HCT116 (cell line): ENCODE results near the gene DNAH9. TPM values are rescaled to one million over a fixed set of nuclear protein-coding genes. Genes with fewer than 3 reads are reported as not detected.

ENCODE experiments used
- ATAC-seq: fragments of 200-7000 bp; cut with Tn5 transposase; 2 replicates; pipeline ENCODE4 v1.9.1; 2020; ENCODE audit warnings: mild to moderate bottlenecking, moderate library complexity
- BruUV-seq: library from RNA; stranded (reverse); fragments of 400-500 nt; replicated peaks from 2 replicates; lab custom pipeline; 2021; lab: Mats Ljungman, UMichigan
- CTCF ChIA-PET: fragments of 300-600 bp; sonication (Branson Sonifier 250); formaldehyde crosslinking; loops from one replicate; lab custom pipeline; 2021; ENCODE audit warnings: antibody characterized with exemption; lab: Charles Lee
- POLR2A ChIA-PET: fragments of 300-600, 350-600 bp; sonication (Branson Sonifier 250); formaldehyde crosslinking; loops from one replicate; lab custom pipeline; 2021; ENCODE audit warnings: antibody characterized with exemption; lab: Charles Lee
- RAD21 ChIA-PET, 2 experiments: fragments of 300-600 bp; sonication (Branson Sonifier 250); formaldehyde crosslinking; loops; one replicate each; lab custom pipeline; 2023; ENCODE audit warnings: low total read pairs in 2 of 2; ENCODE audit not compliant: uncharacterized antibody in 2 of 2, unreplicated experiment in 2 of 2, low non-redundant PET in 1 of 2; lab: Charles Lee
- DNase-seq: peaks from one replicate; pipeline ENCODE4 v3.0.0-alpha.2; 2010; ENCODE audit warnings: low read depth, low spot score
- H2AFZ ChIP-seq: fragments of 200-600 bp; shearing (Covaris generic), sonication (generic); 2 replicates; pipeline ENCODE4 v1.6.1; 2017; ENCODE audit warnings: low read depth, mixed run types, mixed read lengths, antibody characterized with exemption, low read length; ENCODE audit not compliant: poor library complexity, severe bottlenecking
- H3K27ac ChIP-seq: 2 replicates; pipeline ENCODE4 v1.5.1; 2012; ENCODE audit warnings: low read depth, low read length
- H3K27me3 ChIP-seq: fragments of 200-600 bp; sonication (generic); 2 replicates; pipeline ENCODE4 v1.6.1; 2016; ENCODE audit warnings: mixed run types, low read length, mixed read lengths; ENCODE audit not compliant: insufficient read depth
- H3K36me3 ChIP-seq, 2 experiments: fragments of 200-500 bp in 1 of 2; fragments of 200-600 bp in 1 of 2; sonication (Bioruptor generic) in 1 of 2; sonication (generic) in 1 of 2; 2 replicates each; pipeline versions ENCODE4 v1.5.1 to v1.6.1; 2014 to 2016; ENCODE audit warnings: low read length in 2 of 2, inconsistent platforms in 1 of 2, mixed read lengths in 1 of 2, mixed run types in 1 of 2; ENCODE audit not compliant: insufficient read depth in 2 of 2, control insufficient read depth in 1 of 2
- H3K4me1 ChIP-seq, 2 experiments: fragments of 200-600 bp in 1 of 2; sonication (generic) in 1 of 2; 2 replicates each; pipeline versions ENCODE4 v1.5.1 to v1.6.1; 2012 to 2017; ENCODE audit warnings: low read length in 2 of 2, inconsistent platforms in 1 of 2, mild to moderate bottlenecking in 1 of 2, mixed read lengths in 1 of 2, mixed run types in 1 of 2, moderate library complexity in 1 of 2; ENCODE audit not compliant: insufficient read depth in 2 of 2, control insufficient read depth in 1 of 2
- H3K4me2 ChIP-seq: fragments of 200-600 bp; sonication (generic); 2 replicates; pipeline ENCODE4 v1.6.1; 2017; ENCODE audit warnings: mixed run types, low read length, mixed read lengths
- H3K4me3 ChIP-seq, 2 experiments: fragments of 200-600 bp in 1 of 2; sonication (generic) in 1 of 2; replicated peaks in 1 of 2; 2 replicates each; pipeline ENCODE4 v1.5.1; 2011 to 2016; ENCODE audit warnings: low read length in 2 of 2, control low read depth in 1 of 2, low read depth in 1 of 2, mild to moderate bottlenecking in 1 of 2, mixed read lengths in 1 of 2, mixed run types in 1 of 2
- H3K79me2 ChIP-seq: fragments of 200-600 bp; sonication (generic); 2 replicates; pipeline ENCODE4 v1.6.1; 2017; ENCODE audit warnings: mild to moderate bottlenecking, mixed run types, low read length, moderate library complexity, mixed read lengths; ENCODE audit not compliant: insufficient read depth
- H3K9ac ChIP-seq: fragments of 200-600 bp; sonication (generic); 2 replicates; pipeline ENCODE4 v1.6.1; 2016; ENCODE audit warnings: low read length, mixed read lengths
- H3K9me2 ChIP-seq: fragments of 200-600 bp; sonication (generic), shearing (Covaris generic); 2 replicates; pipeline ENCODE4 v1.6.1; 2017; ENCODE audit warnings: mixed run types, mild to moderate bottlenecking, moderate library complexity; ENCODE audit not compliant: insufficient read depth
- H3K9me3 ChIP-seq, 2 experiments: fragments of 200-500 bp in 1 of 2; fragments of 200-600 bp in 1 of 2; sonication (Bioruptor generic) in 1 of 2; sonication (generic) in 1 of 2; 2 replicates each; pipeline ENCODE4 v1.6.1; 2014 to 2017; ENCODE audit warnings: low read length in 2 of 2, mixed read lengths in 2 of 2, inconsistent platforms in 1 of 2, low read depth in 1 of 2, mild to moderate bottlenecking in 1 of 2, mixed run types in 1 of 2, moderate library complexity in 1 of 2; ENCODE audit not compliant: control insufficient read depth in 1 of 2, insufficient read depth in 1 of 2
- H4K20me1 ChIP-seq: fragments of 200-600 bp; sonication (generic), shearing (Covaris generic); 2 replicates; pipeline ENCODE4 v1.6.1; 2017; ENCODE audit warnings: mixed run types, mild to moderate bottlenecking, moderate library complexity; ENCODE audit not compliant: insufficient read depth
- CBX3 ChIP-seq: IDR thresholded peaks from 2 replicates; pipeline ENCODE4 v1.6.1; 2012; ENCODE audit warnings: low read depth
- CEBPB ChIP-seq: IDR thresholded peaks from 2 replicates; pipeline ENCODE4 v1.6.1; 2012; ENCODE audit warnings: low read depth
- CTCF ChIP-seq, 3 experiments: fragments of 200-600 bp in 1 of 3; sonication (generic) in 1 of 3; IDR thresholded peaks in 2 of 3; conservative IDR thresholded peaks in 1 of 3; 2 replicates each; pipeline ENCODE4 v1.5.1; 2012 to 2017; ENCODE audit warnings: low read depth in 2 of 3, low read length in 2 of 3, antibody characterized with exemption in 1 of 3, borderline replicate concordance in 1 of 3, control low read depth in 1 of 3, mild to moderate bottlenecking in 1 of 3, mixed read lengths in 1 of 3, mixed run types in 1 of 3, moderate library complexity in 1 of 3; ENCODE audit not compliant: insufficient read depth in 1 of 3
- ELF1 ChIP-seq: IDR thresholded peaks from 2 replicates; pipeline ENCODE4 v1.6.1; 2012; ENCODE audit warnings: low read depth, borderline replicate concordance
- EZH2 ChIP-seq: fragments of 200-600 bp; sonication (generic); IDR thresholded peaks from 2 replicates; pipeline ENCODE4 v1.6.1; 2017; ENCODE audit warnings: antibody characterized with exemption, mixed run types
- EZH2phosphoT487 ChIP-seq: fragments of 200-600 bp; IDR thresholded peaks from 2 replicates; pipeline ENCODE4 v1.6.1; 2018; ENCODE audit warnings: antibody characterized with exemption, borderline replicate concordance
- FOSL1 ChIP-seq: IDR thresholded peaks from 2 replicates; pipeline ENCODE4 v1.6.1; 2012; ENCODE audit warnings: low read depth
- POLR2AphosphoS5 ChIP-seq: IDR thresholded peaks from 2 replicates; pipeline ENCODE4 v1.6.1; 2011; ENCODE audit warnings: mild to moderate bottlenecking, low read depth, low read length, moderate library complexity
- RAD21 ChIP-seq: IDR thresholded peaks from 2 replicates; pipeline ENCODE4 v1.6.1; 2012; ENCODE audit warnings: low read depth, mild to moderate bottlenecking
- REST ChIP-seq: IDR thresholded peaks from 2 replicates; pipeline ENCODE4 v1.6.1; 2012; ENCODE audit warnings: low read depth
- SIN3A ChIP-seq: IDR thresholded peaks from 2 replicates; pipeline ENCODE4 v1.6.1; 2012; ENCODE audit warnings: low read depth
- SP1 ChIP-seq: IDR thresholded peaks from 2 replicates; pipeline ENCODE4 v1.6.1; 2012; ENCODE audit warnings: low read depth
- SRF ChIP-seq: IDR thresholded peaks from 2 replicates; pipeline ENCODE4 v1.6.1; 2012; ENCODE audit warnings: low read depth
- YY1 ChIP-seq: IDR thresholded peaks from 2 replicates; pipeline ENCODE4 v1.6.1; 2011; ENCODE audit warnings: low read length, low read depth, moderate library complexity, mild to moderate bottlenecking; ENCODE audit not compliant: insufficient replicate concordance; ENCODE audit errors: extremely low read depth
- ZNF274 ChIP-seq: fragments of 200-500 bp; sonication (Bioruptor generic); IDR thresholded peaks from 2 replicates; pipeline ENCODE4 v1.6.1; 2014; ENCODE audit warnings: mild to moderate bottlenecking, low read depth, low read length, inconsistent platforms
- intact Hi-C: fragments of 100-400 bp; cut with micrococcal nuclease; formaldehyde crosslinking; loops from 2 replicates; pipeline ENCODE4 v1.10.0; 2022
- total RNA-seq: library from RNA; stranded (reverse); gene quantifications from one replicate; pipeline ENCODE4 v1.2.1, GENCODE V29; 2021; ENCODE audit not compliant: unreplicated experiment

The DNAH9 gene
- total RNA-seq, 1 experiment from 2014 or later, result not detected

- RAD21 ChIA-PET, result no interaction called here
- no peak overlapping the region for H2AFZ ChIP-seq
- ATAC-seq, result no peak
Measured at GRCh38 chr17:11768981-11769380, 170.7 kb downstream of the DNAH9 start.

More at GRCh38 chr17:11768981-11769380, 170.7 kb downstream of the DNAH9 start:
- Histone ChIP-seq H3K9ac (no peak overlapping the region), H3K4me1 (no peaks in the 10 kb centered on the region), H4K20me1 (no peaks in the 10 kb centered on the region), H3K27me3 (peaks cover 16% of the 10 kb centered on the region; the same call in 1 of the 2 replicates), H3K9me3 (no peaks in the 10 kb centered on the region), H3K79me2 (no peaks in the 10 kb centered on the region), H3K27ac (no peak overlapping the region), H3K9me2 (no peaks in the 10 kb centered on the region), H3K36me3 (no peaks in the 10 kb centered on the region), H3K4me3 (no peak overlapping the region), H3K4me2 (no peak overlapping the region)
- ChIA-PET CTCF (no interaction called here), POLR2A (no interaction called here)
- TF ChIP-seq FOSL1 (no peak), RAD21 (no peak), EZH2 (no peak), EZH2phosphoT487 (no peak), CEBPB (no peak), ELF1 (no peak), SRF (no peak), SIN3A (no peak), ZNF274 (no peak), REST (no peak), CBX3 (no peak), YY1 (no peak), CTCF (IDR thresholded peaks at IDR 0.05 in 2 of 3, conservative IDR thresholded peaks at IDR 0.05 in 1 of 3; ENCODE audit: borderline replicate concordance in 1 of 3, insufficient read depth in 1 of 3, low read depth in 2 of 3, low read length in 2 of 3) (no peak), SP1 (no peak), POLR2AphosphoS5 (no peak)
- intact Hi-C loops, result no loop called here
- BruUV-seq, result no TSS peak
- DNase-seq, result no peak
